Mesodermal cell (in vitro differentiated cells): ENCODE results near the gene PFKFB2.

Experiments
- H3K27ac ChIP-seq: 2 replicates; pipeline ENCODE4 v1.7.0; 2013; ENCODE audit warnings: mild to moderate bottlenecking, low read depth, low read length, moderate library complexity; ENCODE audit not compliant: severe bottlenecking
- H3K36me3 ChIP-seq: 2 replicates; pipeline ENCODE4 v1.7.1; 2013; ENCODE audit warnings: mild to moderate bottlenecking, low read length, moderate library complexity; ENCODE audit not compliant: control insufficient read depth, insufficient read depth
- H3K4me1 ChIP-seq: one replicate; pipeline ENCODE4 v1.7.1; 2013; ENCODE audit warnings: mild to moderate bottlenecking, low read length; ENCODE audit not compliant: insufficient read depth, control insufficient read depth, poor library complexity, severe bottlenecking
- H3K4me3 ChIP-seq: 2 replicates; pipeline ENCODE4 v1.7.0; 2013; ENCODE audit warnings: low read length, control low read depth, mild to moderate bottlenecking; ENCODE audit not compliant: insufficient read depth, poor library complexity, severe bottlenecking; ENCODE audit errors: extremely low read depth
- H3K9me3 ChIP-seq: 2 replicates; pipeline ENCODE4 v1.7.1; 2013; ENCODE audit warnings: mild to moderate bottlenecking, low read length, moderate library complexity; ENCODE audit not compliant: control insufficient read depth

The PFKFB2 gene

GRCh38 chr1:207128336-207128921, 75.4 kb downstream of the PFKFB2 start:
- Histone ChIP-seq H3K4me1 (no peaks in the 10 kb centered on the region), H3K4me3 (no peak overlapping the region), H3K27ac (no peak overlapping the region), H3K9me3 (peaks cover 11% of the 10 kb centered on the region), H3K36me3 (no peaks in the 10 kb centered on the region)

DNA sequence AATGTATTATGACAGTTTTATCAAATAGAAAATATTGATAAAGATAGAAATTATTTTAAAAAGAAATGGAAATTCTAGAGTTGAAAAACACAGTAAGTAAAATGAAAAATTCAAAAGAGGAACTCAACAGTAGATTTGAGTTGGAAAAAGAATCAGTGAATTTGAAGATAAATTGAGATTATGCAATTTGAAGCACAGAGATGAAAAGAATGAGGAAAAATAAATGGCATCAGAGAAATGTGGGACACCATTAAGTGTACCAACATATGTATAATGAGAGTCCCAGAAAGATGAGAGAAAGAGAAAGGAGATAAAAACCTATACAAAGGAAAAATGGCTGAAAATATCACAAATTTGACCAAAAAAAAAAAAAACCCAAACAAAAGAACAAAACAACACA, 76.0 kb downstream of the PFKFB2 start:
- H3K4me3 ChIP-seq: no peak overlapping the region
- H3K9me3 ChIP-seq: peaks cover 11% of the 10 kb centered on the region
- no peaks in the 10 kb centered on the region for H3K4me1 ChIP-seq
- no peaks in the 10 kb centered on the region for H3K36me3 ChIP-seq
- H3K27ac ChIP-seq: no peak overlapping the region
